IPS-15b (cell line): ENCODE data around the gene CPM.

Experiments used
- H3K27me3 ChIP-seq: one replicate; pipeline ENCODE4 v1.6.1; 2013; ENCODE audit warnings: low read length; ENCODE audit not compliant: control insufficient read depth, insufficient read depth
- H3K36me3 ChIP-seq: one replicate; pipeline ENCODE4 v1.6.1; 2013; ENCODE audit warnings: low read length; ENCODE audit not compliant: control insufficient read depth, insufficient read depth
- H3K4me1 ChIP-seq: one replicate; pipeline ENCODE4 v1.6.1; 2013; ENCODE audit warnings: mild to moderate bottlenecking, low read length; ENCODE audit not compliant: control insufficient read depth, insufficient read depth
- H3K4me3 ChIP-seq: one replicate; pipeline ENCODE4 v1.5.1; 2013; ENCODE audit warnings: low read depth, low read length
- H3K9ac ChIP-seq: one replicate; pipeline ENCODE4 v1.6.1; 2013; ENCODE audit warnings: low read depth, mild to moderate bottlenecking, low read length
- H3K9me3 ChIP-seq: one replicate; pipeline ENCODE4 v1.6.1; 2013; ENCODE audit warnings: mild to moderate bottlenecking, low read length; ENCODE audit not compliant: control insufficient read depth, insufficient read depth

CPM gene

DNA sequence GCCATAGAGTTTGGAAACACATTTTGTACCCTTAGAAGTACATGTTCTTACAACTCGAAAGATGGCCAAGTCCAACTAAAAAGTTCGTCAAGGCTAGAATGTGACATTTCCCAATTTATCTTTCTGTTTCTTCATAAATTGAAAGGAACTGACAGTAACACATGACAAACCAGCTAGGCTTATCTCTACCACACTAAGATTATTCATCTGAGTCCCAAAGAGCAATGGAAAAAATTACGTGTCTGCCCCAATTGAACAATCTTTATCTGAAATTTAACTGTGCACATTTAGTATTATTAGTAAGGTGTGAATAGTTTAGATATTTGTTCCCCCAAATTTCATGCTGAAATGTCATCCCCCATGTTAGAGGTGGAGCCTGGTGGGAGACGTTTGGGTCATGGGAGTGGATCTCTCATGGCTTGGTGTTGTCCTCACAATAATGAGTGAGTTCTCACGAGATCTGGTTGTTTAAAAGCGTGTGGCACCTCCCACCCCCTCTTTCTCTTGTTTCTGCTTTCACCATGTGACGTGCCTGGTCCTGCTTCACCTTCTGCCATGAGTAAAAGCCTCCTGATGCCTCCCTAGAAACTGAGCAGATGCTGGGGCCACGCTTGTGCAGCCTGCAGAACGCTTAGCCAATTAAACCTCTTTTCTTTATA lies 13.3 kb downstream of the CPM start:
- H3K4me1 ChIP-seq, result no peaks in the 10 kb centered on the region
- no peaks in the 10 kb centered on the region for H3K27me3 ChIP-seq
- H3K4me3 ChIP-seq, result no peak overlapping the region

GRCh38 chr12:68918960-68919359 lies 14.0 kb downstream of the CPM start:
- Histone ChIP-seq H3K27me3 (no peaks in the 10 kb centered on the region), H3K9ac (no peak overlapping the region), H3K4me1 (no peaks in the 10 kb centered on the region), H3K9me3 (no peaks in the 10 kb centered on the region), H3K4me3 (no peak overlapping the region), H3K36me3 (no peaks in the 10 kb centered on the region)

More for the DNA sequence above, 13.3 kb downstream of the CPM start:
- H3K9me3 ChIP-seq, result no peaks in the 10 kb centered on the region
- H3K9ac ChIP-seq, result no peak overlapping the region
- H3K36me3 ChIP-seq, result no peaks in the 10 kb centered on the region

DNA sequence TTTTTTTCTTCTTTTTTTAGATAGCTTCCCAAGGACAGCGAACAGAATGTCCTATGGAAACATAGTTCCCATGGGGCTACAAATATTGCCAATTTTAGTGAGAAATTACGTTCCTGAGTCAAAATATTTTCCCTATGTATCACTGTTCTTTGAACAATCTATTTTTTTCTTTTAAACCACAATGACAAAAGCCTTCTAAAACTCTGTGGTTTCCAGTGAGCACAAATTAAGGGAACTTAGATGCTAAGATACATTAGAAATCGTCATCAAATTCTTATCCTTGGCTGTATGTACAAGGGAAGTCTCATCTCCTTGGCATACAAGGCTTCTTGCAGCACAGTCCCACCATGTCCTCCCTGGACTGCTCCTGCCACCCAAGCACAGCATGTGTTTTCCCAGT lies 17.9 kb downstream of the CPM start:
- Histone ChIP-seq H3K9ac (no peak overlapping the region), H3K4me1 (no peaks in the 10 kb centered on the region), H3K4me3 (no peak overlapping the region), H3K27me3 (no peaks in the 10 kb centered on the region), H3K9me3 (no peaks in the 10 kb centered on the region), H3K36me3 (no peaks in the 10 kb centered on the region)

GRCh38 chr12:68913682-68914081 lies 19.3 kb downstream of the CPM start:
- Histone ChIP-seq H3K9ac (no peak overlapping the region), H3K9me3 (no peaks in the 10 kb centered on the region), H3K4me1 (no peaks in the 10 kb centered on the region), H3K4me3 (no peak overlapping the region), H3K36me3 (no peaks in the 10 kb centered on the region), H3K27me3 (no peaks in the 10 kb centered on the region)

DNA sequence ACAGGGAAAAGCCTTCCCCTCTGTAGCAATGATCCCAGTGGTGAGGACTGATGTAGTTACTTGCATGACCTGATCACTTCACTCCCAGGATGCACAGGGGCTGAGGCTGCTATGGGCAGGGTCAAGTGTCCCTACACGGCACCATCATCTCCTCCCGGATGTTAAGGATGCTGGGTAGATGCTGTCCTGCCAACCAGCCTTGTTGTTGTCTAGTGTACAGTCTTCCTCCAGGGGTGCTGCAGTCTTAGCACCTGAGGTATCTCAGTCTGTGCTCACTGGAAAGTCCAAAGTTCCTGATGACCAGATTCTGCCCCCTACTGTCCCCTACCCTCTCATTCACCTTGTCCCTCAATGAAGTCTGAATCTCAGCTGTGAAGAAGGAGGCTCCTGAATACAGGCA lies 20.1 kb downstream of the CPM start:
- Histone ChIP-seq H3K4me1 (no peaks in the 10 kb centered on the region), H3K4me3 (no peak overlapping the region), H3K36me3 (no peaks in the 10 kb centered on the region), H3K9me3 (no peaks in the 10 kb centered on the region), H3K27me3 (no peaks in the 10 kb centered on the region), H3K9ac (no peak overlapping the region)

DNA sequence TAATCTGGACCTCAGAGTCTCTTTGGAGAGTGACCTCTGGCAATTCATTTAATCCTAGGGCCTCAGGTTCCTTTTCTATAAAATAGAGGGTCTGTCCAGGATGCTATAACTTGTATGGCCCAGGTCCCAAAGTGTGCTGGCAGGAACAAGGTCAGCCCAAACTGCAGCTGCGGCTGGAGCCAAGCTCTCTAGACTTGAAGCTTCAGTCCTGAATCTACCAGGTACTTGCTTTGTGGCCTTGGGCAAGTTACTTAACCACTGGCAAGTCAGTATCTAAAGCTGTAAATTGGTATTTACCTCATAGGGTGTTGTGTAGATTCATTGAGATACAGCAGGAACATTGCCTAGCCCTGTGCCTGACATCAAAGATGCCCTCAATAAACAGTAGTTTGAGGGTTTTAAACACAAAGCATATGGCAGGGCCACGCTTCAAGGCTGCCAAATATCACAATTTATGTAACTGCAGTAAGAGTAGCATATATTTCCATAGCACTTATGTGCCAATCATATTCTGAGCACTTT lies 21.7 kb downstream of the CPM start:
- H3K9me3 ChIP-seq, result no peaks in the 10 kb centered on the region
- no peaks in the 10 kb centered on the region for H3K4me1 ChIP-seq
- no peak overlapping the region for H3K4me3 ChIP-seq
- no peak overlapping the region for H3K9ac ChIP-seq
- no peaks in the 10 kb centered on the region for H3K27me3 ChIP-seq
- H3K36me3 ChIP-seq, result no peaks in the 10 kb centered on the region

DNA sequence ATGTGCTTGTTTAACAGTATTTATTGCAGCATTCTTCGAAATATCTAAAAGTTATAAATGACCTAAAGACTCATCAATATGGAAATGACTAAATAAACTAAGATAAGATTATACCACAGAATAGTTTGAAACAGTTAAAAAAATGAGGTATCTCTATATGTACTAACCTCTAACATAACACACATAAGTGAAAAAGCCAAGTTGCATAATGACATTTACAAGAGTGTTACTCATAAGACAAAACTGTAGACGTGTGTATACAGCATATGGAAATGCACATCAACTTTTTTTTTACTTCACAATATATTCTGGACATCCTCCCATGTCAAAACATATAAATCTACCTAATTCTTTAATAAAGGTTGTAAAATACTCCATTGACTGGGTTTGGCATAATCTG lies 22.8 kb downstream of the CPM start:
- no peak overlapping the region for H3K9ac ChIP-seq
- no peaks in the 10 kb centered on the region for H3K27me3 ChIP-seq
- H3K4me3 ChIP-seq, result no peak overlapping the region
- no peaks in the 10 kb centered on the region for H3K4me1 ChIP-seq
- H3K9me3 ChIP-seq, result no peaks in the 10 kb centered on the region
- H3K36me3 ChIP-seq, result no peaks in the 10 kb centered on the region

- Histone ChIP-seq H3K9ac (no peak overlapping the region), H3K9me3 (no peaks in the 10 kb centered on the region), H3K4me3 (no peak overlapping the region), H3K36me3 (no peaks in the 10 kb centered on the region), H3K4me1 (no peaks in the 10 kb centered on the region), H3K27me3 (no peaks in the 10 kb centered on the region)
Observed at GRCh38 chr12:68908076-68908475, 24.9 kb downstream of the CPM start.

- H3K9me3 ChIP-seq, result no peaks in the 10 kb centered on the region
- no peaks in the 10 kb centered on the region for H3K4me1 ChIP-seq
Observed at GRCh38 chr12:68905733-68906132, 27.2 kb downstream of the CPM start.

DNA sequence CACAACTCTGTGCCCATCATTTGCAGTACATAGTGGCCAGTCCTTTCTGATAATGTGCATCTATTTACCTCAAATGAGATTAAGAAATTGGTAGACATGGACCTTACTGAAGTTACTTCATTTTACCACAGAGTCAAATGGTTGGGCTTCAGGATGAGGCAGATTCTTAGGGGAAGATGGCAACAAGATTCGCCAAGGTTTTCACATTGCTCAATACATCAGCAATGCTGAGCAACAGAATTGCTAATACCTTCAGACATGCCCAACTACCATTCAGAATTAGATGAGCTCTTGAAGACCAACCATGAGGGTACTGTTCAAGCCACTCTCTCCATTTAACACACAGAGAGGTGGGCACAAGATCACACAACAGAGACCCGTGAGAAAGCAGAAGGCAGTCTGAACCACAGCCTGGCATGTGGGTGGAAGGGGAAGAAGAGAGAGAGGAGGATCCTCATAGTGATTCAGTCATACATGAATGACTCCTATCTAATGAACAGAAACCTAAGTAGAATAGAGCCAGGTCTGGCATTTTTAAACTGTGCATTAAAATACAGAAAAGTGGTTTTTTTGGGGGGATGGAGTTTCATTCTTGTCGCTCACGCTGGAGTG lies 28.5 kb downstream of the CPM start:
- Histone ChIP-seq H3K9me3 (no peaks in the 10 kb centered on the region), H3K27me3 (no peaks in the 10 kb centered on the region), H3K36me3 (no peaks in the 10 kb centered on the region), H3K4me3 (no peak overlapping the region), H3K9ac (no peak overlapping the region), H3K4me1 (no peaks in the 10 kb centered on the region)

More at GRCh38 chr12:68905733-68906132, 27.2 kb downstream of the CPM start:
- no peaks in the 10 kb centered on the region for H3K27me3 ChIP-seq
- no peaks in the 10 kb centered on the region for H3K36me3 ChIP-seq
- H3K9ac ChIP-seq, result no peak overlapping the region
- no peak overlapping the region for H3K4me3 ChIP-seq

DNA sequence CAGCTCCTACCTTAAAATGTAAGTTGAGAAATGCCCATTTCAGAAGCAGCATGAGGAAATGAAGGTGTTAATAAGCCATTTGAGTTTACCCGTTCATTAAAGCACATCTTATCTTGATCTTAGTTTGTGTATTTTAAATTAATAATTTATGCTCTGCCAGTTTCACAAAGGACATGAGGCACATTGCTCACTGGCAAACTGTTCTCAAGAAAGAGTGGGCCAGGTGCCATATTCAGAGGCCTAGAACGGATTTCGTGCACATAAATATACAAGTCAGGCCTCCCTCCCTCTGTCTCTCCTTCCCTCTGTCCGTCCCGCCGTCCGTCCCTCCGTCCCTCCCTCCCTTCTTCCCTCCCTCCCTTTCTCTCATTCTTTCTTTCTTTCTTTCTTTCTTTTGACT lies 29.5 kb downstream of the CPM start:
- H3K36me3 ChIP-seq, result no peaks in the 10 kb centered on the region
- H3K27me3 ChIP-seq, result no peaks in the 10 kb centered on the region
- no peak overlapping the region for H3K9ac ChIP-seq
- no peak overlapping the region for H3K4me3 ChIP-seq
- no peaks in the 10 kb centered on the region for H3K9me3 ChIP-seq
- no peaks in the 10 kb centered on the region for H3K4me1 ChIP-seq

DNA sequence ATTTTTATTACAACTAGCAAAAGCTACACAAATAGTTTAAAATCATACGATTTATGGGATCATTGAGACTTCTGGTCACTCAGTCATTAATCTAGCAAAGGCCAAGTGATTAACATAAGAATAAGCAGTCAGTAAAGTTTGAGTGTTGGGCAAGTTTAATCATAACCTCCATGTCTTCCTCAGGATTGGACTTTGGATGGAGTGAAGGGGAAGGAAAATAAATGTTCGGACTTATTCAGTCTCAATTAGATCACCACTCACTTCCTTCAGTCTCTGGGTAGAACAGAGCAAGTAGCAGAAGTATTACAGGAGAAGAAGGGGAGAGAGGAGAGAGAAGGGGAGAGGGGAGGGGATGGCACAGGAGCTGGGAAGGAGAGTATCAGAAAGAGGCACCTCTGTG lies 31.4 kb downstream of the CPM start:
- no peaks in the 10 kb centered on the region for H3K4me1 ChIP-seq

More for the DNA sequence above, 31.4 kb downstream of the CPM start:
- Histone ChIP-seq H3K36me3 (no peaks in the 10 kb centered on the region), H3K9ac (no peak overlapping the region), H3K9me3 (no peaks in the 10 kb centered on the region), H3K27me3 (no peaks in the 10 kb centered on the region), H3K4me3 (no peak overlapping the region)
